Left renal pelvis (tissue), 4 donors: Measurements from ENCODE around the gene PRPF39. TPM values are rescaled to one million over a fixed set of nuclear protein-coding genes. Genes with fewer than 3 reads are reported as not detected.
"Not testable (repeated sequence)": the region's sequence is repeated elsewhere in the genome, so short reads cannot be mapped to it uniquely, and the experiment has no call there.

ENCODE experiments used
- DNase-seq, 4 donors: peaks; one replicate each; pipeline ENCODE4 v3.0.0-alpha.2; 2013; ENCODE audit warnings: low read depth in 4 of 4, low spot score in 3 of 4
- polyA plus RNA-seq, 4 donors: library from polyadenylated mRNA; unstranded; fragments of 120-200 nt; gene quantifications; one replicate each; pipeline ENCODE4 v1.2.1, GENCODE V29; 2013; ENCODE audit not compliant: insufficient read length in 4 of 4

Gene PRPF39
- polyA plus RNA-seq, 4 donors = 56.0 to 88.6 (median 75.1) TPM

- DNase-seq = not testable (repeated sequence)
Measured at GRCh38 chr14:45080416-45080968, 3.4 kb upstream of the PRPF39 start.

- not testable (repeated sequence) for DNase-seq
Measured at GRCh38 chr14:45081096-45081495, 2.8 kb upstream of the PRPF39 start.

GRCh38 chr14:45082420-45082819 is 1.5 kb upstream of the PRPF39 start:
- no peak for DNase-seq

- no peak for DNase-seq
Measured at GRCh38 chr14:45083617-45083975, 320 bp upstream of the PRPF39 start.

GRCh38 chr14:45084946-45085346 is 1.0 kb downstream of the PRPF39 start:
- peak in 2 of 4 donors; percentile 12 for DNase-seq

- DNase-seq = no peak
Measured at GRCh38 chr14:45089813-45090212, 5.9 kb downstream of the PRPF39 start.

GRCh38 chr14:45091710-45092109 is 7.8 kb downstream of the PRPF39 start:
- no peak for DNase-seq

GRCh38 chr14:45094275-45094674 is 10.4 kb downstream of the PRPF39 start:
- DNase-seq = no peak

- no peak for DNase-seq
Measured at GRCh38 chr14:45095143-45095542, 11.2 kb downstream of the PRPF39 start.

- no peak for DNase-seq
Measured at GRCh38 chr14:45096218-45096617, 12.3 kb downstream of the PRPF39 start.

- no peak for DNase-seq
Measured at GRCh38 chr14:45103806-45104205, 19.9 kb downstream of the PRPF39 start.

- DNase-seq = no peak
Measured at GRCh38 chr14:45104561-45104960, 20.6 kb downstream of the PRPF39 start.

- no peak for DNase-seq
Measured at GRCh38 chr14:45112896-45113781, 29.2 kb downstream of the PRPF39 start.

- DNase-seq = no peak
Measured at GRCh38 chr14:45114327-45114726, 30.4 kb downstream of the PRPF39 start.

GRCh38 chr14:45118594-45118993 is 34.7 kb downstream of the PRPF39 start:
- no peak for DNase-seq

GRCh38 chr14:45120096-45120495 is 36.2 kb downstream of the PRPF39 start:
- DNase-seq = no peak

- DNase-seq = no peak
Measured at GRCh38 chr14:45123271-45123670, 39.4 kb downstream of the PRPF39 start.

- no peak for DNase-seq
Measured at GRCh38 chr14:45125754-45126153, 41.8 kb downstream of the PRPF39 start.

GRCh38 chr14:45128963-45129629 is 45.2 kb downstream of the PRPF39 start:
- DNase-seq = no peak

- DNase-seq = peak in 1 of 4 donors; percentile 5
Measured at GRCh38 chr14:45133683-45134050, 49.8 kb downstream of the PRPF39 start.

- peak; percentile 93 to 97 (median 97) for DNase-seq
Measured at GRCh38 chr14:45134051-45134958, 50.4 kb downstream of the PRPF39 start, which contains the start of gene FKBP3. Gene FKBP3, minus strand, starts transcription at chr14:45134481. Its CDS starts 25 bp downstream, at chr14:45134456.
